ENCODE results near the gene PKNOX2.

DNA sequence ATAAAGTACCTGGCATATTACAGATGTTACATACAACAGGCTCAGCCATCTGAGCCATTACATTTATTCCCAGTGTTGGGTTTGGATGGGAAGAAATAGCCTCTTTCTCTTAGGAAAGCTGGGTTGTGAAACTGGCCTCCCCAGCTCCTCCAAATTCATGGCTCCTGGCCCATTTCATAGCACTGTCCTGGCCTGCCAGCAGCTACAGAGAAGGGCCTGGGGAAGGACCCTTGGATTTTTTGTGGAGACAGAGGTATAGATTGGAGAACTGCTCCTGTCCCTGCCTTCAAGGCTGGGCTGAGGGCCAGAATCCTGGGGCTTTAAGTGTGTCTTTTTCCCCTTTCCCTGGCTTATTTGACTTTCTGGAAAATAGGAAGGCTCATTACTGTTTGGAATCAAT, 18.0 kb downstream of the PKNOX2 start:
- TF ChIP-seq, protein P1, sequence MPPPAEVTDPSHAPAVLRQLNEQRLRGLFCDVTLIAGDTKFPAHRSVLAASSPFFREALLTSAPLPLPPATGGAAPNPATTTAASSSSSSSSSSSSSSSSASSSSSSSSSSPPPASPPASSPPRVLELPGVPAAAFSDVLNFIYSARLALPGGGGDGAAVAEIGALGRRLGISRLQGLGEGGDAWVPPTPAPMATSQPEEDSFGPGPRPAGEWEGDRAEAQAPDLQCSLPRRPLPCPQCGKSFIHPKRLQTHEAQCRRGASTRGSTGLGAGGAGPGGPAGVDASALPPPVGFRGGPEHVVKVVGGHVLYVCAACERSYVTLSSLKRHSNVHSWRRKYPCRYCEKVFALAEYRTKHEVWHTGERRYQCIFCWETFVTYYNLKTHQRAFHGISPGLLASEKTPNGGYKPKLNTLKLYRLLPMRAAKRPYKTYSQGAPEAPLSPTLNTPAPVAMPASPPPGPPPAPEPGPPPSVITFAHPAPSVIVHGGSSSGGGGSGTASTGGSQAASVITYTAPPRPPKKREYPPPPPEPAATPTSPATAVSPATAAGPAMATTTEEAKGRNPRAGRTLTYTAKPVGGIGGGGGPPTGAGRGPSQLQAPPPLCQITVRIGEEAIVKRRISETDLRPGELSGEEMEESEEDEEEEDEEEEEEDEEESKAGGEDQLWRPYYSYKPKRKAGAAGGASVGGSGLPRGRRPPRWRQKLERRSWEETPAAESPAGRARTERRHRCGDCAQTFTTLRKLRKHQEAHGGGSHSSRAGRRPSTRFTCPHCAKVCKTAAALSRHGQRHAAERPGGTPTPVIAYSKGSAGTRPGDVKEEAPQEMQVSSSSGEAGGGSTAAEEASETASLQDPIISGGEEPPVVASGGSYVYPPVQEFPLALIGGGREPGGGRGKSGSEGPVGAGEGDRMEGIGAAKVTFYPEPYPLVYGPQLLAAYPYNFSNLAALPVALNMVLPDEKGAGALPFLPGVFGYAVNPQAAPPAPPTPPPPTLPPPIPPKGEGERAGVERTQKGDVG (CRISPR knock-in tag; IDR thresholded peaks at IDR 0.05): no peak
- TF ChIP-seq, protein P2, sequence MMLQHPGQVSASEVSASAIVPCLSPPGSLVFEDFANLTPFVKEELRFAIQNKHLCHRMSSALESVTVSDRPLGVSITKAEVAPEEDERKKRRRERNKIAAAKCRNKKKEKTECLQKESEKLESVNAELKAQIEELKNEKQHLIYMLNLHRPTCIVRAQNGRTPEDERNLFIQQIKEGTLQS (IDR thresholded peaks at IDR 0.05; ENCODE audit: borderline replicate concordance, extremely low read depth, low read depth, low read length): no peak
- no peak for TF ChIP-seq CBX3 (IDR thresholded peaks at IDR 0.05; ENCODE audit: borderline replicate concordance, low read depth)

Measured in GM12878 (cell line).